Ishikawa (cell line): ENCODE data around the gene FAM25G.
"Not testable (repeated sequence)": the region's sequence is repeated elsewhere in the genome, so short reads cannot be mapped to it uniquely, and the experiment has no call there.

Experiments used
- EP300 ChIP-seq: IDR thresholded peaks from 2 replicates; pipeline ENCODE4 v1.6.1; 2012; ENCODE audit warnings: borderline replicate concordance
- FOXM1 ChIP-seq: IDR thresholded peaks from 2 replicates; pipeline ENCODE4 v1.6.1; 2012; ENCODE audit warnings: low read depth, borderline replicate concordance
- REST ChIP-seq: IDR thresholded peaks from 2 replicates; pipeline ENCODE4 v1.6.1; 2012; ENCODE audit warnings: low read depth, mild to moderate bottlenecking

GRCh38 chr10:47483923-47484322, 7.6 kb downstream of the FAM25G start, which contains the start of gene ANXA8:
- not testable (repeated sequence) for TF ChIP-seq FOXM1, EP300, REST
